GM06990 (cell line): Measurements from ENCODE around the gene WNK2.

ENCODE experiments used
- DNase-seq: peaks from one replicate; pipeline ENCODE4 v3.0.0-alpha.2; 2011; ENCODE audit not compliant: insufficient read length; ENCODE audit errors: extremely low read depth
- H3K27me3 ChIP-seq: replicated peaks from 2 replicates; pipeline ENCODE4 v1.6.0; 2011; ENCODE audit warnings: low read length; ENCODE audit not compliant: control insufficient read depth, insufficient read depth
- H3K36me3 ChIP-seq: 2 replicates; pipeline ENCODE4 v1.5.1; 2011; ENCODE audit warnings: low read length; ENCODE audit not compliant: control insufficient read depth, insufficient read depth
- H3K4me3 ChIP-seq: replicated peaks from 2 replicates; pipeline ENCODE4 v1.5.1; 2011; ENCODE audit warnings: low read depth, mild to moderate bottlenecking, control low read depth, low read length
- CTCF ChIP-seq: IDR thresholded peaks from 2 replicates; pipeline ENCODE4 v1.5.1; 2011; ENCODE audit warnings: low read length, control low read depth, mild to moderate bottlenecking, inconsistent platforms; ENCODE audit not compliant: insufficient read depth, poor library complexity, severe bottlenecking

WNK2 gene

GRCh38 chr9:93149361-93149760 lies 34.6 kb upstream of the WNK2 start:
- H3K4me3 ChIP-seq: no peak overlapping the region
- H3K36me3 ChIP-seq: no peaks in the 10 kb centered on the region
- H3K27me3 ChIP-seq: no peaks in the 10 kb centered on the region
- TF ChIP-seq CTCF: no peak
- DNase-seq: no peak

- no peak overlapping the region for H3K4me3 ChIP-seq
- H3K27me3 ChIP-seq: no peaks in the 10 kb centered on the region
- DNase-seq: no peak
- TF ChIP-seq CTCF: no peak
- H3K36me3 ChIP-seq: no peaks in the 10 kb centered on the region
Measured at GRCh38 chr9:93151097-93151784, 32.7 kb upstream of the WNK2 start.

- H3K4me3 ChIP-seq: no peak overlapping the region
- H3K36me3 ChIP-seq: no peaks in the 10 kb centered on the region
- no peaks in the 10 kb centered on the region for H3K27me3 ChIP-seq
- peak; percentile 64 for TF ChIP-seq CTCF
- no peak for DNase-seq
Measured at GRCh38 chr9:93154293-93154903, 29.5 kb upstream of the WNK2 start.

- H3K27me3 ChIP-seq: no peaks in the 10 kb centered on the region
Measured at GRCh38 chr9:93155716-93156474, 28.0 kb upstream of the WNK2 start.

DNA sequence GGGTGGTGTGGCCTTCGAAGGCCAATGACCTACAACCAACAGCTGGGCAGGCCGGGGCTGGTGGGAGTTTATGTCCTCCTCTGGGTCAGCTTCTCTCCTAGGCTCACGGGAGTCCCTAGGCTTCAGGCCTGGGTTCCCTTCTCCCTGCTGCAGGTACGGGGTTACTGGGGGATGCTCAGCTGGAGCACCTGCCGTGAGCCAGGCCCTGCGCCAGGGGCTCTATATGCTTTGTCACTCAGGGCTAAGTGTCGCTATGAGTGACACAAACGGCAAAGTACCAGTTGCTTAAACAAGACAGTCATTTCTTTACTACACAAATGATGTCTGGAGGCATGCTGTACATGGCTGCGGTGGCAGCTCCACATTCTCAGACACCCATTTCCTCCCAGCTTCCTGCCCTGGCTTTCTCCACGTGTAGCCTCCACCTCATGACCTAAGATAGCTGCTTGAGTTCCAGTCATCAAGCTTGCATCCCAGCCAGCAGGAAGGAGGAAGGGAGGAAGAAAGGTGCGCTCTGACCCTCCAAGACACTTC lies 27.4 kb upstream of the WNK2 start:
- Histone ChIP-seq H3K4me3 (no peak overlapping the region), H3K27me3 (no peaks in the 10 kb centered on the region), H3K36me3 (no peaks in the 10 kb centered on the region)
- peak; percentile 70 for DNase-seq
- TF ChIP-seq CTCF: no peak

More at GRCh38 chr9:93155716-93156474, 28.0 kb upstream of the WNK2 start:
- no peaks in the 10 kb centered on the region for H3K36me3 ChIP-seq
- no peak overlapping the region for H3K4me3 ChIP-seq
- no peak for TF ChIP-seq CTCF
- no peak for DNase-seq
